ENCODE results near the gene BTBD9. TPM values are rescaled to one million over a fixed set of nuclear protein-coding genes. Genes with fewer than 3 reads are reported as not detected.

The BTBD9 gene
- total RNA-seq, 5 donors from 2014 or later (not counting 1 experiment from before 2014, with no cell fraction given) = 29.3 to 67.7 (median 38.1) TPM

DNA sequence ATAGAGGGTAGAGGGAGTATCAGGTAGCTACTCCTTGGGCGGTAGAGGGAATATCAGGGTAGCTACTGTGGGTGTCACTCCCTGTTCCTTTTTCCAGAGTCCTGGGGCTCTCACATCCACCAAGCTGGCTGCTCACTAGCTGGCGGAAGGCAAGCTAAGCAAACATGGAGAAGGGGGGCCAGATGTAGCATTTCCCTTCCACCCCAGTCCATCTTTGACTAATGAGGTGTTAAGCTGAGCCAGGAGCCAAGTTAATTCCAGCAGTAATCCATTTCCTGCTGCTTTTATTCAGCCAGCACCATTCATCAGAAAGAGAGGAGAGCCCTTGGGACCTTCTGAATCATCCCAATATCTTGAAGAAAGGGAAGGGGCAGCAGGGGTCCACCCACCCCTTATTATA, 490.2 kb downstream of the BTBD9 start:
- no peak overlapping the region for H3K4me3 Mint-ChIP-seq
- no peaks in the 10 kb centered on the region for H3K27me3 ChIP-seq (replicated peaks in 1 of 2; ENCODE audit: control insufficient read depth in 2 of 2, extremely low read depth in 1 of 2, insufficient read depth in 2 of 2, low read length in 1 of 2)
- no peaks in the 10 kb centered on the region for H3K27me3 Mint-ChIP-seq
- 100% methylated on average over 1 of the region's 2 CpGs for WGBS (ENCODE audit: insufficient coverage)
- H3K27ac Mint-ChIP-seq = no peak overlapping the region
- DNase-seq = no peak
- ChIA-PET POLR2A (interaction anchor here in 1 of 2 donors (0.5 kb wide), 1 partner anchor 22 kb away, joined by 3 read pairs; no protein-coding TSS in a partner anchor), CTCF (no interaction called here)
- peaks cover 14% of the 10 kb centered on the region for H3K36me3 Mint-ChIP-seq
- H3K4me3 ChIP-seq (ENCODE audit: control insufficient read depth in 1 of 2, extremely low read depth in 1 of 2, low read length in 1 of 2) = no peak overlapping the region
- H3K9me3 Mint-ChIP-seq = no peaks in the 10 kb centered on the region
- H3K4me1 Mint-ChIP-seq = peaks cover 11 to 14% (median 14%) of the 10 kb centered on the region in 3 donors
- no peak overlapping the region for H3K27ac ChIP-seq (ENCODE audit: low read length)
- H3K36me3 ChIP-seq (ENCODE audit: control insufficient read depth in 2 of 2, extremely low read depth in 1 of 2, insufficient read depth in 1 of 2, low read length in 1 of 2) = peaks cover 3 to 23% of the 10 kb centered on the region in 2 donors
- H3K9me3 ChIP-seq = no peaks in the 10 kb centered on the region
- no peaks in the 10 kb centered on the region for H3K4me1 ChIP-seq (ENCODE audit: control insufficient read depth in 1 of 2, extremely low read depth in 1 of 2, insufficient read depth in 2 of 2, low read length in 2 of 2)
- ATAC-seq (replicated peaks in 1 of 4) = no peak

DNA sequence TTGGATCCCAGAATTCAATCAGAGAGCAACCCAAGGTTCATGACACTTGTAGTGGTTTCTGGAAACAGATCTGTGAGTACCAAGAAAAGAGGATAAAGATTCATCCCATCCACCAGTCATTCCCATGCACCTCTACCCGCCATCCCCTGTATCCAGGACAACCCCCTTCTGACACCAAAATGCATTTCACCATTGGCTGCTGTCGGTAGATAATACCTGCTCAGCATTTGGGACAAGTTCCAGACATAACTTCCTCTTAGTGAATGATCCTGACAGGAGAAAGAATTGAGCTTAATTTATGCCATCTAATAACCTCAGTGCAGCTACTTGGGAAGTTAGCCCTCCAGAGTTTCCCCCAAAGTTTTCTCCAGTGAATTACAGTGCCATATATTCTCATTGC, 491.1 kb downstream of the BTBD9 start:
- no peak overlapping the region for H3K4me3 ChIP-seq (ENCODE audit: control insufficient read depth in 1 of 2, extremely low read depth in 1 of 2, low read length in 1 of 2)
- no peak overlapping the region for H3K27ac Mint-ChIP-seq
- ChIA-PET CTCF (no interaction called here), POLR2A (no interaction called here)
- H3K4me1 Mint-ChIP-seq = peaks cover 11 to 14% (median 14%) of the 10 kb centered on the region in 3 donors
- peaks cover 14% of the 10 kb centered on the region for H3K36me3 Mint-ChIP-seq
- H3K9me3 Mint-ChIP-seq = no peaks in the 10 kb centered on the region
- ATAC-seq (replicated peaks in 1 of 4) = no peak
- H3K27me3 Mint-ChIP-seq = no peaks in the 10 kb centered on the region
- H3K4me1 ChIP-seq (ENCODE audit: control insufficient read depth in 1 of 2, extremely low read depth in 1 of 2, insufficient read depth in 2 of 2, low read length in 2 of 2) = no peaks in the 10 kb centered on the region
- H3K9me3 ChIP-seq = no peaks in the 10 kb centered on the region
- no peak for DNase-seq
- no peaks in the 10 kb centered on the region for H3K27me3 ChIP-seq (replicated peaks in 1 of 2; ENCODE audit: control insufficient read depth in 2 of 2, extremely low read depth in 1 of 2, insufficient read depth in 2 of 2, low read length in 1 of 2)
- no CpG with 5 or more reads among the region's 2 CpGs for WGBS (ENCODE audit: insufficient coverage)
- H3K27ac ChIP-seq (ENCODE audit: low read length) = no peak overlapping the region
- H3K4me3 Mint-ChIP-seq = no peak overlapping the region
- peaks cover 3 to 20% of the 10 kb centered on the region in 2 donors for H3K36me3 ChIP-seq (ENCODE audit: control insufficient read depth in 2 of 2, extremely low read depth in 1 of 2, insufficient read depth in 1 of 2, low read length in 1 of 2)

DNA sequence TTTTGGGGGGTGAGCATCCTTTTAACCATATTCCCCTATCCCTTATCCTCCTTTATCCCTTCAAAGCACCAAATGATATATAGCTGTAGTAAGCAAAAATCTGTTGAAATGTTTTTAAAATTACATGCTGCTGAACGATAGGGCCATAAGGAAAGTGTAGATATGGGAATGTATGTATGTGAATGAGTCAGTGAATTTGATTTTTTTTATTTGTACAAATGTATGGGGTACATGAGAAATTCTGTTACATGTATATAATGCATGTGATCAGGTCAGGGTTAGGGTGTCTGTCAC, 493.0 kb downstream of the BTBD9 start:
- Histone ChIP-seq H3K27me3 (replicated peaks in 1 of 2; ENCODE audit: control insufficient read depth in 2 of 2, extremely low read depth in 1 of 2, insufficient read depth in 2 of 2, low read length in 1 of 2) (no peaks in the 10 kb centered on the region), H3K4me3 (ENCODE audit: control insufficient read depth in 1 of 2, extremely low read depth in 1 of 2, low read length in 1 of 2) (no peak overlapping the region), H3K36me3 (ENCODE audit: control insufficient read depth in 2 of 2, extremely low read depth in 1 of 2, insufficient read depth in 1 of 2, low read length in 1 of 2) (peaks cover 3 to 14% of the 10 kb centered on the region in 2 donors), H3K27ac (ENCODE audit: low read length) (no peak overlapping the region), H3K4me1 (ENCODE audit: control insufficient read depth in 1 of 2, extremely low read depth in 1 of 2, insufficient read depth in 2 of 2, low read length in 2 of 2) (no peaks in the 10 kb centered on the region), H3K9me3 (no peaks in the 10 kb centered on the region)
- ChIA-PET POLR2A (no interaction called here), CTCF (interaction anchor here in 1 of 2 donors (1.1 kb wide), 1 partner anchor 13 kb away, joined by 3 read pairs; no protein-coding TSS in a partner anchor)
- H3K4me3 Mint-ChIP-seq = no peak overlapping the region
- no peaks in the 10 kb centered on the region for H3K27me3 Mint-ChIP-seq
- ATAC-seq (replicated peaks in 1 of 4) = no peak
- DNase-seq = no peak
- H3K36me3 Mint-ChIP-seq = peaks cover 9% of the 10 kb centered on the region
- H3K27ac Mint-ChIP-seq = no peak overlapping the region
- WGBS (ENCODE audit: insufficient coverage) = 100% methylated on average over 1 of the region's 1 CpG
- H3K4me1 Mint-ChIP-seq = peaks cover 11 to 19% (median 14%) of the 10 kb centered on the region in 3 donors
- H3K9me3 Mint-ChIP-seq = no peaks in the 10 kb centered on the region

DNA sequence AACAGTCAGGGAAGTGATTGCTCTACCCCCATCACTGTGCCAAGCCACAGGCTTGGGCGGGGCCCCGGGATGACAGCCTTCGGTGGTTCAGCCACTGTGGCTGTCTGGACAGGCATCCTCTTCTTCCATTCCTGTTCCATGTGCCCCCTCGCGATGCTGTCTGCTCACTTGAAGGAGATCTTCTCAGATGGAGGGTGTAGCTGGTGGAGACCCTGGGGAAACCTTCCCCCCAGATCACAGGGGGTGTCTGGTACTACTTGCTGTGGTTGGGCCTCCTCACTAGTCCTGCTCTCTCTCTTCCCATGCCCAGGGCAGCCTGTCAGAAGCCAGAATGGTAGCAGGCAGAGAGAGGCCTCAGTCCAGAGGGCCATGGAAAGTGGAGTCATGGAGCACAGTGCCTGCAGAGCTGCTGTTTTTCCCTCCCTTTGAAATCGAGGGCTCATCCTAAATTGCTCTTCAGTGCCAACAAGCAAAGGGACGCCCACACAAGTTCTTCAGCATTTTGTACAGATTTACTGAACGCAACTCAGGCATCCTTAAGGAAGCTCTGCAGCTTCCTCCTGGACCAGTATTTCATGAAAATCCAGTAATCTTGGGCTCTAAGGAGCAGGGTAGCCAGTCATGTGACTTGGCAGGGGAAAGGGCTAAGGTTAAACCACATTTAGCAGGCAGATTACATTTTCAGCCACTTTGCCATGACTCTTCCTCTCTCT, 493.6 kb downstream of the BTBD9 start:
- Mint-ChIP-seq H3K36me3 (peaks cover 12% of the 10 kb centered on the region), H3K4me3 (no peak overlapping the region), H3K9me3 (no peaks in the 10 kb centered on the region), H3K4me1 (peaks cover 11 to 23% (median 14%) of the 10 kb centered on the region in 3 donors), H3K27ac (no peak overlapping the region), H3K27me3 (no peaks in the 10 kb centered on the region)
- Histone ChIP-seq H3K36me3 (ENCODE audit: control insufficient read depth in 2 of 2, extremely low read depth in 1 of 2, insufficient read depth in 1 of 2, low read length in 1 of 2) (peaks cover 3 to 14% of the 10 kb centered on the region in 2 donors), H3K4me1 (ENCODE audit: control insufficient read depth in 1 of 2, extremely low read depth in 1 of 2, insufficient read depth in 2 of 2, low read length in 2 of 2) (no peaks in the 10 kb centered on the region), H3K27me3 (replicated peaks in 1 of 2; ENCODE audit: control insufficient read depth in 2 of 2, extremely low read depth in 1 of 2, insufficient read depth in 2 of 2, low read length in 1 of 2) (no peaks in the 10 kb centered on the region), H3K27ac (ENCODE audit: low read length) (no peak overlapping the region), H3K4me3 (ENCODE audit: control insufficient read depth in 1 of 2, extremely low read depth in 1 of 2, low read length in 1 of 2) (no peak overlapping the region), H3K9me3 (no peaks in the 10 kb centered on the region)
- 81% methylated on average over 3 of the region's 8 CpGs for WGBS (ENCODE audit: insufficient coverage)
- no peak for DNase-seq
- no peak for ATAC-seq (replicated peaks in 1 of 4)
- CTCF ChIA-PET = interaction anchor here in 1 of 2 donors (1.1 kb wide), 1 partner anchor 13 kb away, joined by 3 read pairs; no protein-coding TSS in a partner anchor
- POLR2A ChIA-PET = no interaction called here

DNA sequence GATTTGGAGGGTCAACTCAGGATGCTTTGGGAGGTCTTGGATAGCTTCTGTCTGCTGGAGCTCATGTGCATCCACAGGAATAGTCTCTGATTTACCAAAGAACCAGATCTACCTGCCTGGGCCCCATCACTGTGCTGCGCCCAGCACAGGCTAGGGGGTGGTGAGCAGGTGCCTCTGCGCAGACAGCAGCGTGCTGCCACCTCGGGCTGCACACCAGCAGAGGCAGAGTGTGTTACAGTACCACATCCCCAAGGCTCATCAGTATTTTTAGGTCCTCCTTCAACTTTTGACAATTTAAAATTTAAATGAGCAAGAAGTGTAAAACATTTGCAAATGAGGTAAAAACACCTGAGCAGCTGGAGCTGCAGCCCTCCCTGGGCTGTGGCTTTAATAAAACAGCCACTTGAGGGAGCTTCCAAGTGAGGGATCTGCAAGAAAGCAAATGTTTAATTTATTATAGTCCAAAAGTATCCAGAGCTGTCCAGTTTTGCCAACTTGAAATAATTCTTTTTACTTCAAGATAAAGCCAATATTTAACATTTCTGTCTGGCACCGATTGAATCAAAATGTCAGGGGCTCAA, 495.3 kb downstream of the BTBD9 start:
- no peaks in the 10 kb centered on the region for H3K9me3 Mint-ChIP-seq
- Histone ChIP-seq H3K4me3 (ENCODE audit: control insufficient read depth in 1 of 2, extremely low read depth in 1 of 2, low read length in 1 of 2) (no peak overlapping the region), H3K4me1 (ENCODE audit: control insufficient read depth in 1 of 2, extremely low read depth in 1 of 2, insufficient read depth in 2 of 2, low read length in 2 of 2) (no peaks in the 10 kb centered on the region), H3K9me3 (no peaks in the 10 kb centered on the region), H3K36me3 (ENCODE audit: control insufficient read depth in 2 of 2, extremely low read depth in 1 of 2, insufficient read depth in 1 of 2, low read length in 1 of 2) (peaks cover 3 to 8% of the 10 kb centered on the region in 2 donors), H3K27ac (ENCODE audit: low read length) (no peak overlapping the region), H3K27me3 (replicated peaks in 1 of 2; ENCODE audit: control insufficient read depth in 2 of 2, extremely low read depth in 1 of 2, insufficient read depth in 2 of 2, low read length in 1 of 2) (no peaks in the 10 kb centered on the region)
- ATAC-seq (replicated peaks in 1 of 4) (no peak), DNase-seq (no peak)
- peaks cover 14 to 24% (median 18%) of the 10 kb centered on the region in 3 donors for H3K4me1 Mint-ChIP-seq
- 100% methylated on average over 1 of the region's 5 CpGs for WGBS (ENCODE audit: insufficient coverage)
- no peaks in the 10 kb centered on the region for H3K27me3 Mint-ChIP-seq
- ChIA-PET CTCF (no interaction called here), POLR2A (no interaction called here)
- H3K36me3 Mint-ChIP-seq = peaks cover 19% of the 10 kb centered on the region
- no peak overlapping the region for H3K4me3 Mint-ChIP-seq
- no peak overlapping the region for H3K27ac Mint-ChIP-seq

DNA sequence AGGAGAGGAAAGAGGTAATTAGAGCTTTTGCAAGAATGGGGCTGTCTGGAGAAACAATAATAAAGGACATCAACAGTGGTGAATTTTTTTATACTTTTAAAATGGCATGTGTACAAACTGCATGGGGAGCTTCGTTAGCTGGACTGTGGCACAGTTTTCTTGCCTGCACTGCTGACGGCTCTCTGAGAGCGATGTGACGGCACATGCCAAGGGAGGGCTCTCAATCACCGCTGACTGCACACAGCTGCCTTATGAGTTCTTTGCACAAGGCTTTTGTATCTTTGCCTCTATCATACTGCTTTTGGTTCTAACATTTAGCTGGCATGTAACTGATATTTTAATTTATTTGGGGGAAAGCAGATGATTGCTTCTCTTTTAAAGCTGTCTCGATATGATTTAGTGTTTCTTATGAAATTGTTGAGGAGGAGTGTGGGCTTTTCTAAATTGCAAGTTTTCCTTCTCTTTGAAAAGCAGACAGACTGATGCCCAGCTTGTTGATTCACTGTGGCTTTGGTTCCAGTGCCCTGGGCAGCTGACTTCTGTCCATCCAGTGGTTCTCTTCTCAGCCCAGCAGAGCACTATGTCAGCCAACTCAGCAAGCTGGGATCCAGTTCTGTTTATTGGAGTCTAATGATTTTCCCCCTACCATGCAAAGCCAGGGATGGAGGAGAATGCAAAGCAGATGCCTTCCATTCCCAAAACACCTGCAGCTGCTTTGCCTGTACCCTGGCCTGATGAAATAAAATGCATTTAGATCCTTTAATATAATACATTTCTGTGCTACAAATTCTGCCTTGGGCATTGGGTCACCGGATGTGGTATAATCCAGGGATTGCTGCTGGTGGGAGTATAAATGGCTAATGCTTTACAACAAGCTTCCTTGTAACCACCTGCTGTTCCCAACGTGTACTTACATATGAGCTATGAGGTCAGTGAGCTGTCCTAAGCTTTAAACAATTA, 496.3 kb downstream of the BTBD9 start:
- no peaks in the 10 kb centered on the region for H3K9me3 ChIP-seq
- no peaks in the 10 kb centered on the region for H3K27me3 ChIP-seq (replicated peaks in 1 of 2; ENCODE audit: control insufficient read depth in 2 of 2, extremely low read depth in 1 of 2, insufficient read depth in 2 of 2, low read length in 1 of 2)
- no peak for DNase-seq
- no peak overlapping the region for H3K4me3 ChIP-seq (ENCODE audit: control insufficient read depth in 1 of 2, extremely low read depth in 1 of 2, low read length in 1 of 2)
- peaks cover 3 to 8% of the 10 kb centered on the region in 2 donors for H3K36me3 ChIP-seq (ENCODE audit: control insufficient read depth in 2 of 2, extremely low read depth in 1 of 2, insufficient read depth in 1 of 2, low read length in 1 of 2)
- no peaks in the 10 kb centered on the region for H3K4me1 ChIP-seq (ENCODE audit: control insufficient read depth in 1 of 2, extremely low read depth in 1 of 2, insufficient read depth in 2 of 2, low read length in 2 of 2)
- 98% methylated on average over 4 of the region's 8 CpGs for WGBS (ENCODE audit: insufficient coverage)
- no peak overlapping the region for H3K27ac ChIP-seq (ENCODE audit: low read length)
- H3K9me3 Mint-ChIP-seq = no peaks in the 10 kb centered on the region
- no peak overlapping the region for H3K27ac Mint-ChIP-seq
- H3K4me1 Mint-ChIP-seq = peaks cover 18 to 28% (median 24%) of the 10 kb centered on the region in 3 donors
- CTCF ChIA-PET = no interaction called here
- H3K4me3 Mint-ChIP-seq = no peak overlapping the region
- POLR2A ChIA-PET = interaction anchor here in 1 of 2 donors (0.6 kb wide), 1 partner anchor 398 kb away, joined by 5 read pairs; no protein-coding TSS in a partner anchor
- H3K27me3 Mint-ChIP-seq = no peaks in the 10 kb centered on the region
- ATAC-seq (replicated peaks in 1 of 4) = no peak
- H3K36me3 Mint-ChIP-seq = peaks cover 28% of the 10 kb centered on the region

Measured in T-cell (primary cell).